HL-60 (cell line): ENCODE measurements around the gene TTF2.

Experiments
- CTCF ChIP-seq: IDR thresholded peaks from one replicate; pipeline ENCODE4 v1.5.1; 2011; ENCODE audit warnings: low read length, control low read depth, inconsistent platforms; ENCODE audit not compliant: insufficient read depth
- GABPA ChIP-seq: IDR thresholded peaks from 2 replicates; pipeline ENCODE4 v1.6.1; 2012; ENCODE audit warnings: low read depth
- POLR2AphosphoS5 ChIP-seq: IDR thresholded peaks from 2 replicates; pipeline ENCODE4 v1.6.1; 2012; ENCODE audit warnings: low read depth
- SPI1 ChIP-seq: IDR thresholded peaks from 2 replicates; pipeline ENCODE4 v1.6.1; 2012; ENCODE audit warnings: low read depth, mild to moderate bottlenecking, borderline replicate concordance

- no peak for TF ChIP-seq POLR2AphosphoS5
- TF ChIP-seq CTCF: no peak
- TF ChIP-seq GABPA: no peak
- no peak for TF ChIP-seq SPI1
These were observed 60.9 kb downstream of the TTF2 start for GRCh38 chr1:117120774-117121588.
